H9 (cell line): ENCODE data around the gene RUNX2. TPM values are rescaled to one million over a fixed set of nuclear protein-coding genes. Genes with fewer than 3 reads are reported as not detected.

Experiments used
- DNase-seq: peaks from one replicate; pipeline ENCODE4 v3.0.0-alpha.2; 2017
- H2AFZ ChIP-seq: one replicate; pipeline ENCODE4 v1.6.1; 2013; ENCODE audit warnings: mild to moderate bottlenecking, low read length, control low read depth, moderate library complexity
- H2AK5ac ChIP-seq: 2 replicates; pipeline ENCODE4 v1.6.1; 2013; ENCODE audit warnings: low read length, control low read depth, mixed read lengths; ENCODE audit not compliant: insufficient read length
- H2BK120ac ChIP-seq: one replicate; pipeline ENCODE4 v1.6.1; 2013; ENCODE audit warnings: low read depth, mild to moderate bottlenecking, low read length, control low read depth, inconsistent platforms; ENCODE audit not compliant: poor library complexity, severe bottlenecking
- H2BK12ac ChIP-seq: 2 replicates; pipeline ENCODE4 v1.6.1; 2013; ENCODE audit warnings: low read length, control low read depth, mixed read lengths, low read depth; ENCODE audit not compliant: insufficient read length
- H2BK15ac ChIP-seq: 2 replicates; pipeline ENCODE4 v1.6.1; 2013; ENCODE audit warnings: low read depth, low read length, control low read depth
- H2BK20ac ChIP-seq: one replicate; pipeline ENCODE4 v1.6.1; 2013; ENCODE audit warnings: low read depth, mild to moderate bottlenecking, low read length, control low read depth, inconsistent platforms; ENCODE audit not compliant: poor library complexity, severe bottlenecking
- H2BK5ac ChIP-seq: 2 replicates; pipeline ENCODE4 v1.6.1; 2013; ENCODE audit warnings: low read length, control low read depth, mixed read lengths; ENCODE audit not compliant: insufficient read length
- H3K14ac ChIP-seq: 2 replicates; pipeline ENCODE4 v1.6.1; 2013; ENCODE audit warnings: low read length, control low read depth; ENCODE audit not compliant: insufficient read depth
- H3K18ac ChIP-seq: 2 replicates; pipeline ENCODE4 v1.6.1; 2013; ENCODE audit warnings: low read depth, mild to moderate bottlenecking, mixed read lengths, low read length, control low read depth; ENCODE audit not compliant: insufficient read length
- H3K23ac ChIP-seq: 2 replicates; pipeline ENCODE4 v1.6.1; 2013; ENCODE audit warnings: low read length, control low read depth, mixed read lengths, low read depth; ENCODE audit not compliant: insufficient read length
- H3K23me2 ChIP-seq: 2 replicates; pipeline ENCODE4 v1.6.1; 2013; ENCODE audit warnings: low read depth, mild to moderate bottlenecking, mixed read lengths, low read length, control low read depth; ENCODE audit not compliant: insufficient read length, poor library complexity, severe bottlenecking
- H3K27ac ChIP-seq: 2 replicates; pipeline ENCODE4 v1.5.1; 2013; ENCODE audit warnings: low read length, control low read depth, mixed read lengths, low read depth; ENCODE audit not compliant: insufficient read length
- H3K27me3 ChIP-seq: 2 replicates; pipeline ENCODE4 v1.6.1; 2013; ENCODE audit warnings: low read length, control low read depth, inconsistent platforms; ENCODE audit not compliant: insufficient read depth
- H3K4ac ChIP-seq: 2 replicates; pipeline ENCODE4 v1.6.1; 2013; ENCODE audit warnings: low read depth, mild to moderate bottlenecking, control low read depth, inconsistent platforms, low read length, moderate library complexity
- H3K4me1 ChIP-seq: 2 replicates; pipeline ENCODE4 v1.6.1; 2013; ENCODE audit warnings: low read length, control low read depth, inconsistent platforms; ENCODE audit not compliant: insufficient read depth
- H3K4me2 ChIP-seq: 2 replicates; pipeline ENCODE4 v1.6.1; 2013; ENCODE audit warnings: low read length, control low read depth, mixed read lengths; ENCODE audit not compliant: insufficient read length, insufficient read depth
- H3K56ac ChIP-seq: 2 replicates; pipeline ENCODE4 v1.6.1; 2013; ENCODE audit warnings: low read depth, mild to moderate bottlenecking, mixed read lengths, low read length, control low read depth; ENCODE audit not compliant: insufficient read length
- H3K79me1 ChIP-seq: 2 replicates; pipeline ENCODE4 v1.6.1; 2013; ENCODE audit warnings: low read depth, mild to moderate bottlenecking, moderate library complexity, low read length, control low read depth, inconsistent platforms; ENCODE audit not compliant: insufficient read depth, poor library complexity, severe bottlenecking
- H3K79me2 ChIP-seq: 2 replicates; pipeline ENCODE4 v1.6.1; 2013; ENCODE audit warnings: low read length, control low read depth, inconsistent platforms; ENCODE audit not compliant: insufficient read depth
- H3K9ac ChIP-seq: 2 replicates; pipeline ENCODE4 v1.6.1; 2013; ENCODE audit warnings: low read length, control low read depth, mixed read lengths; ENCODE audit not compliant: insufficient read length; ENCODE audit errors: extremely low read depth
- H3K9me3 ChIP-seq: one replicate; pipeline ENCODE4 v1.6.1; 2013; ENCODE audit warnings: low read depth, low read length, inconsistent platforms; ENCODE audit not compliant: control insufficient read depth
- H3T11ph ChIP-seq: one replicate; pipeline ENCODE4 v1.6.1; 2013; ENCODE audit warnings: mild to moderate bottlenecking, low read length, control low read depth, inconsistent platforms
- H4K20me1 ChIP-seq: one replicate; pipeline ENCODE4 v1.6.1; 2013; ENCODE audit not compliant: control insufficient read depth, insufficient read length, insufficient read depth
- H4K5ac ChIP-seq: 2 replicates; pipeline ENCODE4 v1.6.1; 2013; ENCODE audit warnings: low read depth, mild to moderate bottlenecking, mixed read lengths, low read length, control low read depth; ENCODE audit not compliant: insufficient read length
- H4K8ac ChIP-seq: replicated peaks from 2 replicates; pipeline ENCODE4 v1.6.1; 2013; ENCODE audit warnings: low read length, control low read depth, mixed read lengths, low read depth; ENCODE audit not compliant: insufficient read length
- H4K91ac ChIP-seq: 2 replicates; pipeline ENCODE4 v1.6.1; 2013; ENCODE audit warnings: low read depth, mild to moderate bottlenecking, moderate library complexity, mixed read lengths, low read length, control low read depth; ENCODE audit not compliant: insufficient read length
- H3K27ac Mint-ChIP-seq, 3 experiments: 2 replicates in 2 of 3; 3 replicates in 1 of 3; pipeline ENCODE4 v1.8.0; 2020 to 2021; ENCODE audit warnings: mixed read lengths in 3 of 3, mild to moderate bottlenecking in 1 of 3, moderate library complexity in 1 of 3
- H3K27me3 Mint-ChIP-seq: 2 replicates; pipeline ENCODE4 v1.8.0; 2021; ENCODE audit warnings: low read depth, mild to moderate bottlenecking, moderate library complexity, mixed read lengths
- H3K36me3 Mint-ChIP-seq, 3 experiments: 2 replicates in 2 of 3; 3 replicates in 1 of 3; pipeline ENCODE4 v1.8.0; 2020 to 2021; ENCODE audit warnings: low read depth in 3 of 3, mixed read lengths in 3 of 3; ENCODE audit not compliant: insufficient read depth in 1 of 3
- H3K4me1 Mint-ChIP-seq, 2 experiments: 2 replicates each; pipeline ENCODE4 v1.8.0; 2020; ENCODE audit warnings: mixed read lengths in 2 of 2
- H3K4me3 Mint-ChIP-seq, 2 experiments: 2 replicates in 1 of 2; 3 replicates in 1 of 2; pipeline ENCODE4 v1.8.0; 2020 to 2021; ENCODE audit warnings: mild to moderate bottlenecking in 2 of 2, mixed read lengths in 2 of 2, moderate library complexity in 1 of 2
- H3K9me3 Mint-ChIP-seq, 2 experiments: 2 replicates in 1 of 2; 3 replicates in 1 of 2; pipeline ENCODE4 v1.8.0; 2020; ENCODE audit warnings: mild to moderate bottlenecking in 2 of 2, mixed read lengths in 2 of 2, moderate library complexity in 1 of 2
- total RNA-seq: library from RNA; stranded (reverse); gene quantifications from 2 replicates; pipeline ENCODE4 v1.2.1, GENCODE V29; 2021
- TF ChIP-seq, protein P1 (sequence below): fragments of 200-600 bp; sonication (generic); conservative IDR thresholded peaks from 3 replicates; pipeline ENCODE4 v1.8.0; 2021; ENCODE audit warnings: antibody characterized with exemption, mild to moderate bottlenecking

RUNX2 gene
- total RNA-seq, 1 experiment from 2014 or later, result 0.15 TPM

DNA sequence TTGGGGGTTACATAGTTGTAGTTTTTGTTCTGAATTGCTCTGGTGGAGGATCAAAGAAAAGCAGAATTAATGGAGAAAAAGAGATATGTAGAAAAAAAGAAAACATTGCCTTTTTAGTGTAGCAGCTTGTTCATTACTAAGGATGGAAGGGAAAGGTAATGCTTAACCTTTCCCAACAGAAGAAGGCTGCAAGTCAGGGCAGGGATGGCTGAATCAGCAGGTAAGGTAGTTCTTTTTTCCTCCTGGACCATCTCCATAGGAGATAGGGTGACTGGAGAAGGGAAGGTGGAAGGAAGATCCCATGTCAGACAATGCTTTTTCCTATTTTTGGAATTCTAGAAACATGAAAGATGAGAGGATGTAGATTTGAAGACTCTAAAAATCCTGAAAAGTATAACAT lies 129.0 kb downstream of the RUNX2 start:
- Histone ChIP-seq H2AK5ac (no peak overlapping the region), H3K18ac (no peak overlapping the region), H2AFZ (no peak overlapping the region), H3K27me3 (no peaks in the 10 kb centered on the region), H3K23ac (no peak overlapping the region), H3K4me1 (no peaks in the 10 kb centered on the region), H3K56ac (no peak overlapping the region), H4K91ac (no peak overlapping the region), H4K5ac (no peak overlapping the region), H2BK5ac (no peak overlapping the region), H3K23me2 (no peaks in the 10 kb centered on the region), H3K27ac (no peak overlapping the region), H4K8ac (no peak overlapping the region), H2BK12ac (no peak overlapping the region), H4K20me1 (no peaks in the 10 kb centered on the region), H2BK20ac (no peak overlapping the region), H3K9me3 (no peaks in the 10 kb centered on the region), H2BK15ac (no peak overlapping the region), H3K9ac (no peak overlapping the region), H3T11ph (no peak overlapping the region), H3K14ac (no peak overlapping the region), H3K4ac (no peak overlapping the region), H2BK120ac (no peak overlapping the region), H3K79me1 (no peaks in the 10 kb centered on the region), H3K79me2 (no peaks in the 10 kb centered on the region), H3K4me2 (no peak overlapping the region)
- Mint-ChIP-seq H3K9me3 (no peaks in the 10 kb centered on the region), H3K27me3 (no peaks in the 10 kb centered on the region), H3K4me1 (no peaks in the 10 kb centered on the region), H3K4me3 (no peak overlapping the region), H3K36me3 (no peaks in the 10 kb centered on the region), H3K27ac (no peak overlapping the region)
- DNase-seq, result no peak
- TF ChIP-seq, protein P1, sequence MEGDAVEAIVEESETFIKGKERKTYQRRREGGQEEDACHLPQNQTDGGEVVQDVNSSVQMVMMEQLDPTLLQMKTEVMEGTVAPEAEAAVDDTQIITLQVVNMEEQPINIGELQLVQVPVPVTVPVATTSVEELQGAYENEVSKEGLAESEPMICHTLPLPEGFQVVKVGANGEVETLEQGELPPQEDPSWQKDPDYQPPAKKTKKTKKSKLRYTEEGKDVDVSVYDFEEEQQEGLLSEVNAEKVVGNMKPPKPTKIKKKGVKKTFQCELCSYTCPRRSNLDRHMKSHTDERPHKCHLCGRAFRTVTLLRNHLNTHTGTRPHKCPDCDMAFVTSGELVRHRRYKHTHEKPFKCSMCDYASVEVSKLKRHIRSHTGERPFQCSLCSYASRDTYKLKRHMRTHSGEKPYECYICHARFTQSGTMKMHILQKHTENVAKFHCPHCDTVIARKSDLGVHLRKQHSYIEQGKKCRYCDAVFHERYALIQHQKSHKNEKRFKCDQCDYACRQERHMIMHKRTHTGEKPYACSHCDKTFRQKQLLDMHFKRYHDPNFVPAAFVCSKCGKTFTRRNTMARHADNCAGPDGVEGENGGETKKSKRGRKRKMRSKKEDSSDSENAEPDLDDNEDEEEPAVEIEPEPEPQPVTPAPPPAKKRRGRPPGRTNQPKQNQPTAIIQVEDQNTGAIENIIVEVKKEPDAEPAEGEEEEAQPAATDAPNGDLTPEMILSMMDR, result no peak
